Measurements from ENCODE around the gene MRPL48. TPM values are rescaled to one million over a fixed set of nuclear protein-coding genes. Genes with fewer than 3 reads are reported as not detected.

Gene MRPL48
- total RNA-seq = 10 to 100 TPM; 10.7 to 27.3 (median 24.3) TPM
- polyA plus RNA-seq = 10 to 100 TPM; 31.8 to 46.6 (median 41.9) TPM
- long read RNA-seq, donor 1, transcript MRPL48-201 (8 exons, 1,536 nt) = major isoform, 19 of 20 reads
- long read RNA-seq, donor 1, partial matches to known transcripts = 0 of 20 reads
- long read RNA-seq, donor 1, other reads (novel, unspliced or antisense) = 0 of 20 reads
- long read RNA-seq, donor 2, transcript MRPL48-201 (8 exons, 1,536 nt) = major isoform, 10 of 71 reads
- long read RNA-seq, donor 2, partial matches to known transcripts = 60 of 71 reads
- long read RNA-seq, donor 2, other reads (novel, unspliced or antisense) = 0 of 71 reads

- peak within 1 kb of the TSS; percentile 49 to 93 (median 89) for H3K27ac ChIP-seq
- H3K4me3 ChIP-seq = peak within 1 kb of the TSS; percentile 45 to 87 (median 78)
- H3K27me3 ChIP-seq (replicated peaks in 1 of 7) = no peaks in the 10 kb centered on the region
- H3K36me3 ChIP-seq = peaks cover 0 to 11% (median 0%) of the 10 kb centered on the region in 6 donors
- intact Hi-C loops (cut with DNase I; ENCODE audit: low total_unique reads) = no loop called here
- TF ChIP-seq POLR2AphosphoS5 (IDR thresholded peaks at IDR 0.05) (peak; percentile 78 to 89 (median 87)), CTCF (IDR thresholded peaks at IDR 0.05 in 8 of 11, conservative IDR thresholded peaks at IDR 0.05 in 3 of 11) (peak in 1 of 11 experiments; percentile 20), POLR2A (IDR thresholded peaks at IDR 0.05) (peak in 1 of 3 donors; percentile 31)
- 3 to 7% (median 4%) methylated on average over 41 to 44 of the region's 44 CpGs for WGBS, 5 donors
- H3K4me1 ChIP-seq = peaks cover 6 to 32% (median 24%) of the 10 kb centered on the region in 6 donors
- peak; percentile 97 for DNase-seq
- no peaks in the 10 kb centered on the region for H3K9me3 ChIP-seq
Observed at GRCh38 chr11:73787643-73788558, at the start of gene MRPL48. Gene MRPL48, plus strand, starts transcription at chr11:73787874. Its CDS starts 98 bp downstream, at chr11:73787972.

- Histone ChIP-seq H3K27ac (no peak overlapping the region), H3K27me3 (replicated peaks in 1 of 7) (no peaks in the 10 kb centered on the region), H3K36me3 (peaks cover 0 to 6% (median 0%) of the 10 kb centered on the region in 6 donors), H3K9me3 (no peaks in the 10 kb centered on the region), H3K4me1 (peaks cover 0 to 43% (median 0%) of the 10 kb centered on the region in 6 donors), H3K4me3 (no peak overlapping the region)
- no peak for DNase-seq
- intact Hi-C loops (cut with DNase I; ENCODE audit: low total_unique reads) = no loop called here
- 85 to 94% (median 85%) methylated on average over 7 of the region's 7 CpGs for WGBS, 5 donors
- TF ChIP-seq CTCF (IDR thresholded peaks at IDR 0.05 in 8 of 11, conservative IDR thresholded peaks at IDR 0.05 in 3 of 11) = no peak
- TF ChIP-seq POLR2AphosphoS5 (IDR thresholded peaks at IDR 0.05) = no peak
- no peak for TF ChIP-seq POLR2A (IDR thresholded peaks at IDR 0.05)
Observed at GRCh38 chr11:73743045-73743444, 44.6 kb upstream of the MRPL48 start.

- peaks cover 0 to 6% (median 0%) of the 10 kb centered on the region in 6 donors for H3K36me3 ChIP-seq
- DNase-seq = no peak
- no peaks in the 10 kb centered on the region for H3K9me3 ChIP-seq
- intact Hi-C loops (cut with DNase I; ENCODE audit: low total_unique reads) = no loop called here
- no peak overlapping the region for H3K27ac ChIP-seq
- 93 to 99% (median 95%) methylated on average over 13 of the region's 13 CpGs for WGBS, 5 donors
- H3K4me3 ChIP-seq = no peak overlapping the region
- peaks cover 0 to 61% (median 19%) of the 10 kb centered on the region in 6 donors for H3K4me1 ChIP-seq
- H3K27me3 ChIP-seq (replicated peaks in 1 of 7) = no peaks in the 10 kb centered on the region
- TF ChIP-seq POLR2AphosphoS5 (IDR thresholded peaks at IDR 0.05) = no peak
- TF ChIP-seq CTCF (IDR thresholded peaks at IDR 0.05 in 8 of 11, conservative IDR thresholded peaks at IDR 0.05 in 3 of 11) = no peak
- no peak for TF ChIP-seq POLR2A (IDR thresholded peaks at IDR 0.05)
Observed at GRCh38 chr11:73746701-73747100, 41.0 kb upstream of the MRPL48 start.
